OCI-LY1 (cell line): ENCODE data around the gene DYNLRB1.

Experiments used
- H2AFZ ChIP-seq: fragments of 200-600 bp; sonication (generic), shearing (Covaris generic); 2 replicates; pipeline ENCODE4 v1.6.0; 2014; ENCODE audit warnings: antibody characterized with exemption, mild to moderate bottlenecking, low read length
- H3F3A ChIP-seq: fragments of 200-600 bp; sonication (generic), shearing (Covaris generic); 2 replicates; pipeline ENCODE4 v1.6.0; 2014; ENCODE audit warnings: mild to moderate bottlenecking, antibody characterized with exemption, low read length, moderate library complexity; ENCODE audit not compliant: insufficient read depth
- H3K27ac ChIP-seq: fragments of 200-600 bp; sonication (generic); 2 replicates; pipeline ENCODE4 v1.5.1; 2014; ENCODE audit warnings: low read length, mixed run types, mild to moderate bottlenecking, low read depth; ENCODE audit not compliant: poor library complexity, severe bottlenecking
- H3K27me3 ChIP-seq: fragments of 200-600 bp; sonication (generic); 2 replicates; pipeline ENCODE4 v1.6.0; 2014; ENCODE audit warnings: antibody characterized with exemption, mild to moderate bottlenecking, low read length, moderate library complexity; ENCODE audit not compliant: insufficient read depth
- H3K36me3 ChIP-seq: fragments of 200-600 bp; sonication (generic); 2 replicates; pipeline ENCODE4 v1.6.1; 2014; ENCODE audit warnings: mild to moderate bottlenecking, antibody characterized with exemption, low read length, moderate library complexity, mixed read lengths; ENCODE audit not compliant: insufficient read depth
- H3K4me1 ChIP-seq: fragments of 200-600 bp; sonication (generic); 2 replicates; pipeline ENCODE4 v1.5.1; 2014; ENCODE audit warnings: mild to moderate bottlenecking, low read length, moderate library complexity; ENCODE audit not compliant: insufficient read depth, severe bottlenecking
- H3K4me2 ChIP-seq: fragments of 200-600 bp; sonication (generic), shearing (Covaris generic); 2 replicates; pipeline ENCODE4 v1.6.1; 2014; ENCODE audit warnings: low read length
- H3K4me3 ChIP-seq: fragments of 200-600 bp; sonication (generic); 2 replicates; pipeline ENCODE4 v1.5.1; 2014; ENCODE audit warnings: low read length, low read depth, mild to moderate bottlenecking, mixed read lengths; ENCODE audit not compliant: poor library complexity, severe bottlenecking
- H3K79me2 ChIP-seq: fragments of 200-600 bp; shearing (Covaris generic); 2 replicates; pipeline ENCODE4 v1.6.1; 2016; ENCODE audit warnings: mixed run types, low read length, mixed read lengths; ENCODE audit not compliant: insufficient read depth
- H3K9ac ChIP-seq: fragments of 200-600 bp; sonication (generic), shearing (Covaris generic); 2 replicates; pipeline ENCODE4 v1.6.1; 2014; ENCODE audit warnings: mild to moderate bottlenecking, low read length, mixed read lengths
- H3K9me2 ChIP-seq: fragments of 200-600 bp; sonication (generic), shearing (Covaris generic); 2 replicates; pipeline ENCODE4 v1.6.1; 2014; ENCODE audit warnings: low read depth, mild to moderate bottlenecking, low read length, mixed read lengths
- H3K9me3 ChIP-seq: fragments of 200-600 bp; shearing (Covaris generic); 2 replicates; pipeline ENCODE4 v1.6.1; 2014; ENCODE audit warnings: low read length, mixed read lengths
- H4K20me1 ChIP-seq: fragments of 200-600 bp; sonication (generic), shearing (Covaris generic); 2 replicates; pipeline ENCODE4 v1.6.0; 2016; ENCODE audit warnings: mild to moderate bottlenecking, low read length; ENCODE audit not compliant: insufficient read depth
- EZH2 ChIP-seq: fragments of 200-600 bp; sonication (generic), shearing (Covaris generic); IDR thresholded peaks from 2 replicates; pipeline ENCODE4 v1.8.0; 2017; ENCODE audit warnings: borderline replicate concordance, mixed run types, mild to moderate bottlenecking, antibody characterized with exemption, low read length, moderate library complexity, mixed read lengths
- TF ChIP-seq, protein P1 (sequence below): fragments of 200-600 bp; sonication (generic), shearing (Covaris generic); IDR thresholded peaks from 2 replicates; pipeline ENCODE4 v1.5.1; 2017; ENCODE audit warnings: mild to moderate bottlenecking, antibody characterized with exemption, low read length, moderate library complexity, mixed read lengths

The DYNLRB1 gene

DNA sequence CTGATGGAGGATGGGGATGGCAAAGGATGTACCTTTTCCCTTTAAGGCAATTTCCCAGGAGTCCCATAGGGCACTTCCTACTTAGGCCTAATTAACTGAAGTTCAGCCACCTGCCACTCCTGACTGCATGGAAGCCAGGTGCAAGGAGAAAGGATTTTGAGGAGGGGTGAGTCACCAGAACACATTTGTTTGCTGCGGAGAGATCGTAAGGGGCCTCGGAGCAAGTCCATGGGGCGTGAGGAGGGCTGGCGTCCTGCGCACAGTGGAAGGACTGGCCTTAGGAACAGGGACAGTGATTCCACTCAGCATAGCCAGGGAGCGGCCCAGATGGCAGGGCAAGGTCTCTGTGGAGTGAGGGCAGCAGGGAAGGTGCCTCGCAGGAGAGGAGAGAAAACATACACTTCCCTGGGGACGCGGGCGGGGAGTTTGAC is 30.5 kb downstream of the DYNLRB1 start:
- Histone ChIP-seq H3K9me2 (no peaks in the 10 kb centered on the region), H3K27me3 (no peaks in the 10 kb centered on the region; the same call in 1 of the 2 replicates), H4K20me1 (no peaks in the 10 kb centered on the region), H3K9me3 (no peaks in the 10 kb centered on the region), H2AFZ (no peak overlapping the region), H3K4me2 (no peak overlapping the region), H3K4me3 (no peak overlapping the region), H3F3A (no peaks in the 10 kb centered on the region), H3K27ac (no peak overlapping the region), H3K36me3 (0 out of 2 replicates have a peak, but pooled peaks cover 7% of the 10 kb centered on the region), H3K79me2 (no peaks in the 10 kb centered on the region), H3K9ac (no peak overlapping the region), H3K4me1 (no peaks in the 10 kb centered on the region)
- TF ChIP-seq, protein P1, sequence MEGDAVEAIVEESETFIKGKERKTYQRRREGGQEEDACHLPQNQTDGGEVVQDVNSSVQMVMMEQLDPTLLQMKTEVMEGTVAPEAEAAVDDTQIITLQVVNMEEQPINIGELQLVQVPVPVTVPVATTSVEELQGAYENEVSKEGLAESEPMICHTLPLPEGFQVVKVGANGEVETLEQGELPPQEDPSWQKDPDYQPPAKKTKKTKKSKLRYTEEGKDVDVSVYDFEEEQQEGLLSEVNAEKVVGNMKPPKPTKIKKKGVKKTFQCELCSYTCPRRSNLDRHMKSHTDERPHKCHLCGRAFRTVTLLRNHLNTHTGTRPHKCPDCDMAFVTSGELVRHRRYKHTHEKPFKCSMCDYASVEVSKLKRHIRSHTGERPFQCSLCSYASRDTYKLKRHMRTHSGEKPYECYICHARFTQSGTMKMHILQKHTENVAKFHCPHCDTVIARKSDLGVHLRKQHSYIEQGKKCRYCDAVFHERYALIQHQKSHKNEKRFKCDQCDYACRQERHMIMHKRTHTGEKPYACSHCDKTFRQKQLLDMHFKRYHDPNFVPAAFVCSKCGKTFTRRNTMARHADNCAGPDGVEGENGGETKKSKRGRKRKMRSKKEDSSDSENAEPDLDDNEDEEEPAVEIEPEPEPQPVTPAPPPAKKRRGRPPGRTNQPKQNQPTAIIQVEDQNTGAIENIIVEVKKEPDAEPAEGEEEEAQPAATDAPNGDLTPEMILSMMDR = no peak
- no peak for TF ChIP-seq EZH2

GRCh38 chr20:34547844-34548613 is 31.8 kb downstream of the DYNLRB1 start:
- H2AFZ ChIP-seq = no peak overlapping the region
- no peaks in the 10 kb centered on the region for H3F3A ChIP-seq
- H3K27ac ChIP-seq = no peak overlapping the region
- no peak for TF ChIP-seq EZH2
- TF ChIP-seq, protein P1 = no peak
- no peaks in the 10 kb centered on the region for H3K9me2 ChIP-seq
- no peaks in the 10 kb centered on the region for H3K36me3 ChIP-seq
- no peak overlapping the region for H3K9ac ChIP-seq
- H3K4me1 ChIP-seq = no peaks in the 10 kb centered on the region
- no peak overlapping the region for H3K4me2 ChIP-seq
- H4K20me1 ChIP-seq = no peaks in the 10 kb centered on the region
- no peaks in the 10 kb centered on the region for H3K79me2 ChIP-seq
- no peaks in the 10 kb centered on the region; the same call in 1 of the 2 replicates for H3K27me3 ChIP-seq
- H3K4me3 ChIP-seq = no peak overlapping the region
- no peaks in the 10 kb centered on the region for H3K9me3 ChIP-seq

DNA sequence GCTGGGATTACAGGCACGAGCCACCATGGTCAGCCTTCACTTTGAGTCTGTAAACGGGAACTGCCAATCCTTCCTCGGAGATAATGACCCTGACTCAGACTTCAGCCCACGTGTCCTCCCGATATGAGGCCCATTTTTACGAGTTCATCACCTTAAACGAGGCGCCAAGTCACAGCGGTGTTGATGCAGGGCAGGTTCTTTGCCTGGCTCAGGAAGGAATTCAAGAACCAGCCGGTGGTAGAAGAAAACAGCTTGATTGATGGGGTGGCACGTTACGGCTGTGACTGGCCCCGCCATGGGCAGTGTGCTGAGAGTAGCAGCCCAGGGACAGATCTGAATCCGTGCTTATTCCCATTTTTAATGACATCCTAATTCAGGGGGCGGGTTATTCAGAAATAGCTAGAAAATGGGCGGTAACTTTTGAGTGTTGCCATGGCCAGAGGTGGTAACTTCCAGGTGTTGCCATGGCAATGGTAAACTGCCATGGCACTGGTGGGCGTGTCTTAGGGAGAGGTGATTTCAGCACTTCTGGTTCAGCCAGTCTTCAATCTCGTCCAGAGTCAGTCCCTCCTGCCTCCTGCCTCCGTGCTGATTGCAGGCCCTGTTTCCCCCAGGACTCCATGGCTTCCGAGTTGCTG is 33.2 kb downstream of the DYNLRB1 start:
- Histone ChIP-seq H3K9ac (no peak overlapping the region), H2AFZ (no peak overlapping the region), H3K27me3 (no peaks in the 10 kb centered on the region; the same call in 1 of the 2 replicates), H3K9me2 (no peaks in the 10 kb centered on the region), H3K4me1 (no peaks in the 10 kb centered on the region), H3K27ac (no peak overlapping the region), H3K79me2 (no peaks in the 10 kb centered on the region), H3F3A (no peaks in the 10 kb centered on the region), H3K9me3 (no peaks in the 10 kb centered on the region), H3K36me3 (no peaks in the 10 kb centered on the region), H3K4me3 (no peak overlapping the region), H3K4me2 (no peak overlapping the region), H4K20me1 (no peaks in the 10 kb centered on the region)
- TF ChIP-seq, protein P1 = no peak
- no peak for TF ChIP-seq EZH2
